ENCODE results near the gene OST4. TPM values are rescaled to one million over a fixed set of nuclear protein-coding genes. Genes with fewer than 3 reads are reported as not detected.
A peak's percentile ranks its signal among the peaks of the same experiment; 100 is the strongest.

The OST4 gene
- total and polyA plus RNA-seq, 10 of the 15 experiments (the other 5 are each of a cell fraction or from before 2014, with no cell fraction given) = 270 to 1,543 (median 523) TPM

- TF ChIP-seq ZNF24 (IDR thresholded peaks at IDR 0.05) (peak; percentile 100), ZBED1 (IDR thresholded peaks at IDR 0.05; ENCODE audit: borderline replicate concordance) (no peak), CBFB (IDR thresholded peaks at IDR 0.05; ENCODE audit: low read depth) (peak; percentile 66), HDGF (IDR thresholded peaks at IDR 0.05) (no peak), PAX5 (IDR thresholded peaks at IDR 0.05; ENCODE audit: borderline replicate concordance, low read depth, low read length) (peak; percentile 100), CHD4 (IDR thresholded peaks at IDR 0.05) (no peak), ZBTB11 (CRISPR knock-in tag; IDR thresholded peaks at IDR 0.05) (no peak), SMARCA5 (IDR thresholded peaks at IDR 0.05) (no peak; the same call in 1 of the 2 replicates)
Observed at GRCh38 chr2:27050281-27050995, 21.0 kb downstream of the OST4 start (continued).
